Parathyroid adenoma (tissue), 2 donors: ENCODE results near the gene RPS6KA2.
A peak's percentile ranks its signal among the peaks of the same experiment; 100 is the strongest.

Experiments used
- H2AFZ ChIP-seq: fragments of 300-600 bp; sonication (generic); one replicate; pipeline ENCODE4 v1.7.0; 2017; ENCODE audit warnings: antibody characterized with exemption, mild to moderate bottlenecking
- H3K27ac ChIP-seq: fragments of 300-600 bp; sonication (generic); one replicate; pipeline ENCODE4 v1.7.0; 2017
- H3K27me3 ChIP-seq: fragments of 300-600 bp; sonication (generic); one replicate; pipeline ENCODE4 v1.7.0; 2017; ENCODE audit warnings: low read length; ENCODE audit not compliant: control insufficient read depth, insufficient read depth
- H3K36me3 ChIP-seq: fragments of 300-600 bp; sonication (generic); one replicate; pipeline ENCODE4 v1.7.0; 2017; ENCODE audit warnings: low read length; ENCODE audit not compliant: control insufficient read depth, insufficient read depth
- H3K4me1 ChIP-seq: fragments of 300-600 bp; sonication (generic); one replicate; pipeline ENCODE4 v1.7.0; 2017; ENCODE audit warnings: control low read depth
- H3K4me2 ChIP-seq: fragments of 300-600 bp; sonication (generic); one replicate; pipeline ENCODE4 v1.7.0; 2017; ENCODE audit warnings: low read length
- H3K4me3 ChIP-seq: fragments of 300-600 bp; sonication (generic); one replicate; pipeline ENCODE4 v1.7.0; 2017; ENCODE audit warnings: low read depth, low read length
- H3K79me2 ChIP-seq: fragments of 300-600 bp; sonication (generic); one replicate; pipeline ENCODE4 v1.7.0; 2017; ENCODE audit warnings: control low read depth
- H3K9ac ChIP-seq: fragments of 300-600 bp; sonication (generic); one replicate; pipeline ENCODE4 v1.7.0; 2017; ENCODE audit warnings: mild to moderate bottlenecking
- H3K9me3 ChIP-seq: fragments of 300-600 bp; sonication (generic); one replicate; pipeline ENCODE4 v1.7.0; 2017; ENCODE audit warnings: low read length; ENCODE audit not compliant: control insufficient read depth
- TF ChIP-seq, protein P1 (sequence below): fragments of 300-600 bp; sonication (generic); IDR thresholded peaks from one replicate; pipeline ENCODE4 v1.7.0; 2017; ENCODE audit warnings: antibody characterized with exemption, mild to moderate bottlenecking
- donor health status: primary hyperparathyroidism.

The RPS6KA2 gene

DNA sequence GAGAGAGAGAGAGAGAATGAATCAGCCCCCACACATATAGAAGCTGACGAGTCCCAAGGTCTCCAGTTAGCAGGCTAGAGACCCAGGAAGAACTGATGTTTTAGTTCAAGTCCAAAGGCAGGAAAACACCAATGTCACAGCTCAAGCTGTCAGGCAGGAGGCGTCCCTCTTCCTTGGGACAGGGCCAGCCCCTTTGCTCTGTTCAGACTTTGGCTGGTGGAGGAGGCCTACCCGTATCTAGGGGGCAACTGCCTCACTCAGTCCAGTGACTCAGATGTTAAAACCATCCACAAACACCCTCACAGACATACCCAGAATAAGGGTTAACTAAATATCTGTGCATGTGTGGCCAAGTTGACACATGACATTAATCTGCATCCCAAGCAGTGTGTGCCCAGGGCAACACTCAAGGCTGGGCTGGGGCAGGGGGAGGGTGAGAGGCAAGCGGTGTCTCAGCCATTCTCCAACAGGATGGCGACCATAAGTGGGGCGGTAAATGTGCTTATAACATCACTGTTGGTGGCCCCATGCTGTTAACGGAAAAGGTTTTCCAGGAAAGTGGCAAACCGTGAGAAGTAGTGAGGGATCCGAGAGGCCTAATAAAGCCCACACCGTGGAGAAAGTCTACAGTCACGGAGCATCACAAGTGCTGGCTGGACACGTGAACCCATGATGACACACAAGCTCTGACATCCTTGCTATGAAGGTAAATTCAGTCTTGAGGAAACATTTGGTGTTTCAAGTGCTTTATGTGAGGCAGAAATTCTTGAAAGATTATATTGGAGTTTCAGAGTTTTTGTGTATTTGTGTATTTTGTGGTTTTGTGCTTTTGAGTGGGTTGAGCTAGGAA is 68.7 kb downstream of the RPS6KA2 start:
- Histone ChIP-seq H2AFZ (no peak overlapping the region), H3K9me3 (no peaks in the 10 kb centered on the region), H3K4me1 (peaks cover 39% of the 10 kb centered on the region), H3K9ac (no peak overlapping the region), H3K27ac (peak overlapping the region; percentile 86), H3K36me3 (no peaks in the 10 kb centered on the region), H3K79me2 (peaks cover 46% of the 10 kb centered on the region), H3K27me3 (no peaks in the 10 kb centered on the region), H3K4me3 (no peak overlapping the region), H3K4me2 (no peak overlapping the region)
- TF ChIP-seq, protein P1, sequence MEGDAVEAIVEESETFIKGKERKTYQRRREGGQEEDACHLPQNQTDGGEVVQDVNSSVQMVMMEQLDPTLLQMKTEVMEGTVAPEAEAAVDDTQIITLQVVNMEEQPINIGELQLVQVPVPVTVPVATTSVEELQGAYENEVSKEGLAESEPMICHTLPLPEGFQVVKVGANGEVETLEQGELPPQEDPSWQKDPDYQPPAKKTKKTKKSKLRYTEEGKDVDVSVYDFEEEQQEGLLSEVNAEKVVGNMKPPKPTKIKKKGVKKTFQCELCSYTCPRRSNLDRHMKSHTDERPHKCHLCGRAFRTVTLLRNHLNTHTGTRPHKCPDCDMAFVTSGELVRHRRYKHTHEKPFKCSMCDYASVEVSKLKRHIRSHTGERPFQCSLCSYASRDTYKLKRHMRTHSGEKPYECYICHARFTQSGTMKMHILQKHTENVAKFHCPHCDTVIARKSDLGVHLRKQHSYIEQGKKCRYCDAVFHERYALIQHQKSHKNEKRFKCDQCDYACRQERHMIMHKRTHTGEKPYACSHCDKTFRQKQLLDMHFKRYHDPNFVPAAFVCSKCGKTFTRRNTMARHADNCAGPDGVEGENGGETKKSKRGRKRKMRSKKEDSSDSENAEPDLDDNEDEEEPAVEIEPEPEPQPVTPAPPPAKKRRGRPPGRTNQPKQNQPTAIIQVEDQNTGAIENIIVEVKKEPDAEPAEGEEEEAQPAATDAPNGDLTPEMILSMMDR = peak; percentile 10

DNA sequence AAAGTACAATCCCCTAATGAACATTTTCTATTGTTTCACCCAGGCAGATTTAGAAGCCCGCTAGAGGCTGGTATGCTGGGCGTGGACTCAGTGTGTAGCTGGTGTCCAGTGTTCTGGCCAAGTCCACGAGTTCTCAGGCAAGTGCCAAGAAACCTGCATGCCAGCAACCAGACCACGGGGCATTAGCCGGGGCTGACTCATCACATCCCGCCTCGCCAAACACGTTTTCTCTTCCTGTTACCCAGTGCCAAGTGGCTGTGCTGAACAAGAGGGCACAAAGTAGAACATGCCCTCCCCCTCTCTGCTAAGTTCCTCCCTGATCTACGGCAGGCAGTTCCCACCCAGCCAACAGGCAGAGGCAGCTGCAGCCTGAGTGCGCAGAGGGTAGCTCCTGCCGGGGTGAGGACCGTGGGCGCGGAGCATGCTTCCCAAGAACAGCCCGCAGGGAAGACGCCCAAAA is 70.2 kb downstream of the RPS6KA2 start:
- H3K4me3 ChIP-seq = peak overlapping the region; percentile 43
- TF ChIP-seq, protein P1 = peak; percentile 5
- H3K4me2 ChIP-seq = peak overlapping the region; percentile 63
- H3K79me2 ChIP-seq = peaks cover 40% of the 10 kb centered on the region
- H3K9me3 ChIP-seq = no peaks in the 10 kb centered on the region
- no peaks in the 10 kb centered on the region for H3K27me3 ChIP-seq
- H3K27ac ChIP-seq = peak overlapping the region; percentile 86
- H3K36me3 ChIP-seq = no peaks in the 10 kb centered on the region
- H3K4me1 ChIP-seq = peaks cover 32% of the 10 kb centered on the region
- no peak overlapping the region for H3K9ac ChIP-seq
- H2AFZ ChIP-seq = peak overlapping the region; percentile 19

DNA sequence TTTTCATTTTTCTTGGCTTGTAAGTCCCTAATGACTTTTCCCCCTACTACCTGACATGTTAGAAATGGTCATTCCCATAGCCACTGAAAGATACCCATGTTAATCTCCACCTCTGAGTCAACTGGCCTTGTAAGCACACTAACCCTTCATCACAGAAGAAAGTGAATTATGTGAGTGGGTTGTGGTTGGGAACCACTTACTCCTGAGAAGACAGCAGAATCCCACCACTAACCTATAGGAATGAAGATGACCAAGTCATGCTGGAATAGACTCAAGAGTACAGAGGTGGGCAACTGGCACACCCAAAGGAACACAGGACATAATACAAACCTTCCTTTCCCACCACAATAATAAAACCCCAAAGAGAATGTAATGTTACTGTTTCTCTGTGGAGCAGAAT is 70.7 kb downstream of the RPS6KA2 start:
- Histone ChIP-seq H3K27ac (peak overlapping the region; percentile 86), H3K9me3 (no peaks in the 10 kb centered on the region), H3K4me1 (peaks cover 27% of the 10 kb centered on the region), H3K27me3 (no peaks in the 10 kb centered on the region), H3K79me2 (peaks cover 37% of the 10 kb centered on the region), H2AFZ (no peak overlapping the region), H3K4me2 (peak overlapping the region; percentile 43), H3K4me3 (no peak overlapping the region), H3K9ac (no peak overlapping the region), H3K36me3 (no peaks in the 10 kb centered on the region)
- TF ChIP-seq, protein P1 = no peak

DNA sequence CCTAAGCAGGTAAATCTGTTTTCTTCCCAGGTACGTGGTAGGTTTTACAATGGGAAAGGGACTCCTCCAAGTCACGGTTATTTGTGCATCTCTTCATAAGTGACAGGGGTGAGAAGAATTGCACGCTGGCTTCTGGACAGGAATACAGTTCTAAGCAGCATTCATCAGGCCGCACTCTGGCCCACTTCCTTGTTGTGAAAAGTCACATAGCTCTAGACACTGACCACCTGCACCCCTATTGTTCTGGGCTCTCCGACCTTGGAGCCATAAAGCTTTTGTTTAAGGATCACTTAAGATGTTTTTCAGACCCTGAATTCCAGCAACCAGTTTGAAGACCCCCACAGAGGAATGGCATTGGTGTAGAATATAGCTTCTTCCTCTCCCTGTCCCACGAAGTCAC is 72.0 kb downstream of the RPS6KA2 start:
- Histone ChIP-seq H3K9ac (no peak overlapping the region), H3K36me3 (no peaks in the 10 kb centered on the region), H3K27me3 (no peaks in the 10 kb centered on the region), H2AFZ (no peak overlapping the region), H3K4me1 (peaks cover 25% of the 10 kb centered on the region), H3K79me2 (peaks cover 36% of the 10 kb centered on the region), H3K9me3 (no peaks in the 10 kb centered on the region), H3K4me2 (no peak overlapping the region), H3K4me3 (no peak overlapping the region), H3K27ac (peak overlapping the region; percentile 45)
- TF ChIP-seq, protein P1 = no peak
